ENCODE measurements around the gene FOXE3.
"Not testable (repeated sequence)": the region's sequence is repeated elsewhere in the genome, so short reads cannot be mapped to it uniquely, and the experiment has no call there.

Gene FOXE3

DNA sequence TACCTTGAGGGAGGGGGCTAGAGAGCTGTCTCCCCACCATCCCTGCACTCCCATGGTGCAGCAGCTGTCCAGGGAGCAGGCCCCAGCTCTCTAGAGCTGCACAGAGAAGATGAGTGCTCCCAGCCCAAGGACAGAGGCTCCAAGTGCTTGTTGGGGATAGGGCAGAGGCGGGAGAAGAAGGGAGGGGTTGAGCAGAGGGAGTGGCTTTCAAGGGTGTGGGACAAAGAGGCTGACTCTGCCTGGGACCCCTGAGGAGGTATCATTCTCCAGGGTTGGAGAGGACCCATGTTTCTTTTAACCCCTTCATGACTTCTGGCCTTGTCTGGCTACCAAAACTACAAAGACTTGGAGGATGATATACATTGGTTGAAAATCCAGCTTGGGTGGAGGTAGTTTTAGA, 36.3 kb downstream of the FOXE3 start:
- TF ChIP-seq SUZ12 (IDR thresholded peaks at IDR 0.05; ENCODE audit: extremely low read depth, insufficient read depth, insufficient read length): no peak
- TF ChIP-seq YY1 (IDR thresholded peaks at IDR 0.05; ENCODE audit: insufficient read depth, insufficient read length): no peak
- no peak for TF ChIP-seq ZNF274 (IDR thresholded peaks at IDR 0.05; ENCODE audit: low read depth, low read length)
- no peak for DNase-seq (ENCODE audit: low read depth, low spot score)
- H3K9me3 ChIP-seq (ENCODE audit: insufficient read depth, low read length): peaks cover 12% of the 10 kb centered on the region; the same call in 1 of the 2 replicates
- H3K4me1 ChIP-seq (ENCODE audit: insufficient read depth, insufficient read length): peaks cover 4% of the 10 kb centered on the region
- H3K9ac ChIP-seq (ENCODE audit: insufficient read length, low read depth): no peak overlapping the region
- H3K27me3 ChIP-seq (ENCODE audit: insufficient read depth, insufficient read length): peaks cover 37% of the 10 kb centered on the region
- no peaks in the 10 kb centered on the region for H3K36me3 ChIP-seq (ENCODE audit: insufficient read depth, insufficient read length, low read length)
- H3K4me3 ChIP-seq (ENCODE audit: insufficient read length, low read depth): no peak overlapping the region

DNA sequence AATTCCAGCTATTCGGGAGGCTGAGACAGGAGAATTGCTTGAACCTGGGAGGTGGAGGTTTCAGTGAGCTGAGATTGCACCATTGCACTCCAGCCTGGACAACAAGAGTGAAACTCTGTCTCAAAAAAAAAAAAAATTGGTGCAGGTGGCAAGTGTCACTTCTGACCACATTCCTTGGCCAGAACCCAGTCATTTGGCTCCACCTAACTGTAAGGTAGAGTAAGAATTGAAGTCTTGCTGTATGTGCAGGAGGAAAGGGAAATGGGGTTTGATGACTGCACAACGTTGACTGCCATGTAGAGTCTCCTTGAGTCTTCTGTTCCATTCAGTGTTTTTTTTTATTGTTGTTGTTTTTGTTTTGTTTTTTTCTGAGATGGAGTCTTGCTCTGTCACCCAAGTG, 37.8 kb downstream of the FOXE3 start:
- peaks cover 12% of the 10 kb centered on the region; the same call in 1 of the 2 replicates for H3K9me3 ChIP-seq (ENCODE audit: insufficient read depth, low read length)
- not testable (repeated sequence) for H3K4me3 ChIP-seq (ENCODE audit: insufficient read length, low read depth); H3K4me1 ChIP-seq (ENCODE audit: insufficient read depth, insufficient read length); H3K36me3 ChIP-seq (ENCODE audit: insufficient read depth, insufficient read length, low read length); DNase-seq (ENCODE audit: low read depth, low spot score); H3K9ac ChIP-seq (ENCODE audit: insufficient read length, low read depth)
- H3K27me3 ChIP-seq (ENCODE audit: insufficient read depth, insufficient read length): peaks cover 22% of the 10 kb centered on the region

DNA sequence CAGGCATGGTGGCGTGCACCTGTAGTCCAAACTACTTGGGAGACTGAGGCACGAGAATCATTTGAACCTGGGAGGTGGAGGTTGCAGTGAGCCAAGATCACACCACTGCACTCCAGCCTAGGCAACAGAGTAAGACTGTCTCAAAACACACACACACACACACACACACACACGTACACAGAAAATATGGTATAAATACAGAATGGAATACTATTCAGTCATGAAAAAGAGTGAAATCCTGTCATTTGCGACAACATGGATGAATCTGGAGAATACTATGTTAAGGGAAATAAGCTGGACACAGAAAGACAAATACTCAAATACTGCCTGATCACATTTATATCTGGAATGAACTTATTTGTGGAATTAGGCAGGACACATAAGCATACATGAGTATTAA, 40.2 kb downstream of the FOXE3 start:
- no peaks in the 10 kb centered on the region for H3K36me3 ChIP-seq (ENCODE audit: insufficient read depth, insufficient read length, low read length)
- no peaks in the 10 kb centered on the region for H3K9me3 ChIP-seq (ENCODE audit: insufficient read depth, low read length)
- TF ChIP-seq YY1 (IDR thresholded peaks at IDR 0.05; ENCODE audit: insufficient read depth, insufficient read length): no peak
- no peak for TF ChIP-seq ZNF274 (IDR thresholded peaks at IDR 0.05; ENCODE audit: low read depth, low read length)
- H3K4me1 ChIP-seq (ENCODE audit: insufficient read depth, insufficient read length): peaks cover 11% of the 10 kb centered on the region
- no peak overlapping the region for H3K4me3 ChIP-seq (ENCODE audit: insufficient read length, low read depth)
- peaks cover under 1% of the 10 kb centered on the region for H3K27me3 ChIP-seq (ENCODE audit: insufficient read depth, insufficient read length)
- no peak for DNase-seq (ENCODE audit: low read depth, low spot score)
- no peak overlapping the region for H3K9ac ChIP-seq (ENCODE audit: insufficient read length, low read depth)

DNA sequence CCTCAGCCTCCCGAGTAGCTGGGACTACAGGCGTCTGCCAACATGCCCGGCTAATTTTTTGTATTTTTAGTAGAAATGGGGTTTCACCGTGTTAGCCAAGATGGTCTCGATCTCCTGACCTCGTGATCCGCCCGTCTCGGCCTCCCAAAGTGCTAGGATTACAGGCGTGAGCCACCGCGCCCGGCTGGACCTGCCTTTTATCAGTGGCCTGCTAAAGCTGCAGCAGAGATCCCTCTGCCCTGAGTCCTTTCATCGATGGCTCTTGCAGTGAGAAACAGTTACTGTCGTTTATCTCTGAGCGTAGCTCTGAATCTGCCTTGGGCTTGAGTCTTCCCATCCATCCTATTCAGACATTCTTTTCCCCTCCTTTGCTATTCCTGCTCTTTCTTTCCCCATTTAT, 41.5 kb downstream of the FOXE3 start:
- H3K36me3 ChIP-seq (ENCODE audit: insufficient read depth, insufficient read length, low read length); H3K9me3 ChIP-seq (ENCODE audit: insufficient read depth, low read length); DNase-seq (ENCODE audit: low read depth, low spot score); H3K9ac ChIP-seq (ENCODE audit: insufficient read length, low read depth); H3K27me3 ChIP-seq (ENCODE audit: insufficient read depth, insufficient read length); H3K4me3 ChIP-seq (ENCODE audit: insufficient read length, low read depth): not testable (repeated sequence)
- peaks cover 11% of the 10 kb centered on the region for H3K4me1 ChIP-seq (ENCODE audit: insufficient read depth, insufficient read length)

DNA sequence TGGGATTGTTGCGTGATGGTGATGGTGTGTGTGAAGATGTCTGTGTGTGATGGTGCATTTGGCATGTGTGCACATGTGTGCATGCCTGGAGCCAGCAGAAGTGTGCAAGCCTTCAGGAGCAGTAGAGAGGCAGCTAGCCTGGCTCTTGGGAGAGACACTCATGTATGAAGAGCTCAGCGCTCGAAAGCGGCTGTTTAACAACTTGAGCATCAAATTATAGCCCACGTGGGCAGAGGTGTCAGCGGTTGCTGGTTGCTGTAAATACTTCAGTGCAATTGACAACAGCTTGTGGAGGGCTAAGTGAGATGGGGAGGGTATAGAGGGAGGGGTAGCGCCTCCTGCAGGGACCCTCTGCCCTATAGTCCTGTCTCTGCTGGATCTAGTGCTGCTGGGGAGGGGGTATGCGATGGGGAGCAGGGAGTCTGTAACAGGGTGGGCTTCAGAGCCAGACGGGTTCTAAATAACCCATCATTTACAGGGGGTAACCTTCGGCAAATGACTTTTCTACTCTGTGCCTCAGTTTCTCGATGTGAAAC, 43.2 kb downstream of the FOXE3 start:
- H3K9ac ChIP-seq (ENCODE audit: insufficient read length, low read depth): peak overlapping the region; percentile 12
- H3K27me3 ChIP-seq (ENCODE audit: insufficient read depth, insufficient read length): peaks cover 12% of the 10 kb centered on the region
- DNase-seq (ENCODE audit: low read depth, low spot score): no peak
- TF ChIP-seq YY1 (IDR thresholded peaks at IDR 0.05; ENCODE audit: insufficient read depth, insufficient read length): no peak
- no peak for TF ChIP-seq SUZ12 (IDR thresholded peaks at IDR 0.05; ENCODE audit: extremely low read depth, insufficient read depth, insufficient read length)
- TF ChIP-seq ZNF274 (IDR thresholded peaks at IDR 0.05; ENCODE audit: low read depth, low read length): no peak
- no peaks in the 10 kb centered on the region for H3K36me3 ChIP-seq (ENCODE audit: insufficient read depth, insufficient read length, low read length)
- H3K4me3 ChIP-seq (ENCODE audit: insufficient read length, low read depth): no peak overlapping the region
- peaks cover 11% of the 10 kb centered on the region for H3K4me1 ChIP-seq (ENCODE audit: insufficient read depth, insufficient read length)
- H3K9me3 ChIP-seq (ENCODE audit: insufficient read depth, low read length): no peaks in the 10 kb centered on the region

DNA sequence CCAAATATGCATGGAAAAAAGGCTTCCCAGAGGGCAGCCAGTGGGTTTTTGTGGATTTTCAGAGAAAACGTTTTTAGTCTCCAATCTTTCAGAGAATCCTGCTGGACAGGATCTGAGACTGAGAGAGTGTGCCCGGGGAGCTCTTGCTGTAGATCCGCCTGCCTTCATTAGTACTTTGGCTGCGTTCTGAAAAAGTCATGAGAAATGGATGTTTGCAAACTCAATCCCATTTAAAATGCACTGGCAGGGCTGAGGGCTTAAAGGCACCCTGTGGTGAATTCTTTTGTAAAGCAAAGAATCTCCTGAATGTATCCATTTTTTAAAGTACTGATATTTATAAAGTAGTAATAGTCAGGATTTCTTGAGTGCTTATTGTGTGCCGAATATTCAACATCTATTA, 44.0 kb downstream of the FOXE3 start:
- Histone ChIP-seq H3K4me1 (ENCODE audit: insufficient read depth, insufficient read length) (peaks cover 11% of the 10 kb centered on the region), H3K36me3 (ENCODE audit: insufficient read depth, insufficient read length, low read length) (no peaks in the 10 kb centered on the region), H3K27me3 (ENCODE audit: insufficient read depth, insufficient read length) (peaks cover 12% of the 10 kb centered on the region), H3K4me3 (ENCODE audit: insufficient read length, low read depth) (no peak overlapping the region), H3K9me3 (ENCODE audit: insufficient read depth, low read length) (no peaks in the 10 kb centered on the region), H3K9ac (ENCODE audit: insufficient read length, low read depth) (no peak overlapping the region)
- TF ChIP-seq SUZ12 (IDR thresholded peaks at IDR 0.05; ENCODE audit: extremely low read depth, insufficient read depth, insufficient read length): no peak
- no peak for TF ChIP-seq ZNF274 (IDR thresholded peaks at IDR 0.05; ENCODE audit: low read depth, low read length)
- no peak for TF ChIP-seq YY1 (IDR thresholded peaks at IDR 0.05; ENCODE audit: insufficient read depth, insufficient read length)
- no peak for DNase-seq (ENCODE audit: low read depth, low spot score)

DNA sequence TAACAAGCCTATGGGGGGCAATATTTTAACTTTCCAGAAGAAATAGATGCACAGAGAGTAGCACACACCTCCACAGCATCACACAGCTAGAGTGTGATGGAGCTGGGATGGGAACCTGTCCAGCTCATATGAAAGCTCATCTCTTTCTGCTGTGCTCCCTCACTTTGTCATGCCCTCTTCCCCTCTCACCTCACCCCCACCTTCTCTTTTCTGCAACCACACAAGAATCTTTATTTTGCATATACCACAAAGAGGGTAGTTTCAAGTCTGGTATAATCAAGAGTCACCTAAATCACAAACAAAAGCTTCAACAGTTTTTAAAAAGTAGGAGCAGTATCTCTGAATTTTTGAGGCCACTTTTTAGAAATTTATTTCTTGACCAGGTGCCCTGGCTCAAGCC, 44.4 kb downstream of the FOXE3 start:
- H3K4me1 ChIP-seq (ENCODE audit: insufficient read depth, insufficient read length): peaks cover 11% of the 10 kb centered on the region
- H3K9ac ChIP-seq (ENCODE audit: insufficient read length, low read depth): no peak overlapping the region
- no peak for TF ChIP-seq YY1 (IDR thresholded peaks at IDR 0.05; ENCODE audit: insufficient read depth, insufficient read length)
- no peak for TF ChIP-seq SUZ12 (IDR thresholded peaks at IDR 0.05; ENCODE audit: extremely low read depth, insufficient read depth, insufficient read length)
- TF ChIP-seq ZNF274 (IDR thresholded peaks at IDR 0.05; ENCODE audit: low read depth, low read length): no peak
- peaks cover 12% of the 10 kb centered on the region for H3K27me3 ChIP-seq (ENCODE audit: insufficient read depth, insufficient read length)
- H3K36me3 ChIP-seq (ENCODE audit: insufficient read depth, insufficient read length, low read length): no peaks in the 10 kb centered on the region
- DNase-seq (ENCODE audit: low read depth, low spot score): no peak
- H3K9me3 ChIP-seq (ENCODE audit: insufficient read depth, low read length): no peaks in the 10 kb centered on the region
- H3K4me3 ChIP-seq (ENCODE audit: insufficient read length, low read depth): no peak overlapping the region

DNA sequence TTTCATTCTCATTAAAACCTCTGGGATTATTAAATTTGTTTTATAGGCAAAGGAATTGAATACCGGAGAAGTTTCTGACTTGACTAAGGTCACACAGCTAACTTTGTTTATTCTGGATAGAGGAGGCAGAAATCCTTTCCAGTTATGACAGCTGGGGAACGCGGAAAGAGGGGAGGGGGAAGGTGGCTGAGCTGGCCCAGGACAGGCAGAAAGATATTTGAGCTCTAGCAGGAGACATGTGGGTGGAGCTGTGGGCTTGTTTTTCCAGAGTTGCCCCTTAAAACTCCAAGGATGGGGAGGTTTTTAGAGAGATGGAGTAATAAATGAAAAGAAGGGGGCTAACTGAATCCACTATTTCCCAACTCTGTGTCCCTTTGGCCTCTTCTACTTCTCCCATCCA, 49.5 kb downstream of the FOXE3 start:
- TF ChIP-seq SUZ12 (IDR thresholded peaks at IDR 0.05; ENCODE audit: extremely low read depth, insufficient read depth, insufficient read length): no peak
- TF ChIP-seq YY1 (IDR thresholded peaks at IDR 0.05; ENCODE audit: insufficient read depth, insufficient read length): no peak
- no peak for TF ChIP-seq ZNF274 (IDR thresholded peaks at IDR 0.05; ENCODE audit: low read depth, low read length)
- Histone ChIP-seq H3K4me1 (ENCODE audit: insufficient read depth, insufficient read length) (peaks cover 9% of the 10 kb centered on the region), H3K27me3 (ENCODE audit: insufficient read depth, insufficient read length) (peaks cover 12% of the 10 kb centered on the region), H3K9ac (ENCODE audit: insufficient read length, low read depth) (no peak overlapping the region), H3K9me3 (ENCODE audit: insufficient read depth, low read length) (no peaks in the 10 kb centered on the region), H3K36me3 (ENCODE audit: insufficient read depth, insufficient read length, low read length) (no peaks in the 10 kb centered on the region), H3K4me3 (ENCODE audit: insufficient read length, low read depth) (no peak overlapping the region)
- no peak for DNase-seq (ENCODE audit: low read depth, low spot score)
